HG03439 (cell line): ENCODE data around the gene CCNK.

Experiments
- ATAC-seq: cut with Tn5 transposase; IDR thresholded peaks from one replicate; pipeline ENCODE4 v1.9.1; 2021; ENCODE audit warnings: mild to moderate bottlenecking, moderate library complexity; ENCODE audit not compliant: unreplicated experiment

CCNK gene

GRCh38 chr14:99480917-99481744 lies at the start of gene CCNK:
Gene CCNK (plus strand): TSS chr14:99481409. CDS start chr14:99492678, 11,269 bp downstream.
- ATAC-seq = peak; percentile 92

GRCh38 chr14:99431986-99432385 lies 49.2 kb upstream of the CCNK start:
- ATAC-seq = no peak

- no peak for ATAC-seq
These were observed 48.7 kb upstream of the CCNK start for GRCh38 chr14:99432485-99432884.

- no peak for ATAC-seq
These were observed 45.9 kb upstream of the CCNK start for GRCh38 chr14:99435327-99435726.

- no peak for ATAC-seq
These were observed 44.7 kb upstream of the CCNK start for GRCh38 chr14:99436247-99437180.

- ATAC-seq = no peak
These were observed 43.5 kb upstream of the CCNK start for GRCh38 chr14:99437706-99438105.

- no peak for ATAC-seq
These were observed 40.9 kb upstream of the CCNK start for GRCh38 chr14:99440278-99440677.

- no peak for ATAC-seq
These were observed 39.9 kb upstream of the CCNK start for GRCh38 chr14:99441157-99441870.

GRCh38 chr14:99441918-99442317 lies 39.3 kb upstream of the CCNK start:
- ATAC-seq = no peak

GRCh38 chr14:99445931-99446330 lies 35.3 kb upstream of the CCNK start:
- ATAC-seq = no peak

- no peak for ATAC-seq
These were observed 33.5 kb upstream of the CCNK start for GRCh38 chr14:99447739-99448138.

GRCh38 chr14:99450266-99450665 lies 30.9 kb upstream of the CCNK start:
- no peak for ATAC-seq

- no peak for ATAC-seq
These were observed 30.0 kb upstream of the CCNK start for GRCh38 chr14:99451234-99451633.

- ATAC-seq = no peak
These were observed 28.2 kb upstream of the CCNK start for GRCh38 chr14:99452968-99453367.

- ATAC-seq = no peak
These were observed 27.0 kb upstream of the CCNK start for GRCh38 chr14:99454246-99454645.

- ATAC-seq = no peak
These were observed 21.6 kb upstream of the CCNK start for GRCh38 chr14:99459481-99460100.

- no peak for ATAC-seq
These were observed 20.4 kb upstream of the CCNK start for GRCh38 chr14:99460793-99461192.

- no peak for ATAC-seq
These were observed 19.7 kb upstream of the CCNK start for GRCh38 chr14:99461411-99462085.

- ATAC-seq = no peak
These were observed 19.0 kb upstream of the CCNK start for GRCh38 chr14:99462210-99462609.

GRCh38 chr14:99463974-99464373 lies 17.2 kb upstream of the CCNK start:
- no peak for ATAC-seq
